HG02981 (cell line): ENCODE results near the gene ZNF653.

Experiments
- ATAC-seq: cut with Tn5 transposase; IDR thresholded peaks from one replicate; pipeline ENCODE4 v1.9.1; 2021; ENCODE audit warnings: mild to moderate bottlenecking, moderate library complexity; ENCODE audit not compliant: unreplicated experiment

The ZNF653 gene

DNA sequence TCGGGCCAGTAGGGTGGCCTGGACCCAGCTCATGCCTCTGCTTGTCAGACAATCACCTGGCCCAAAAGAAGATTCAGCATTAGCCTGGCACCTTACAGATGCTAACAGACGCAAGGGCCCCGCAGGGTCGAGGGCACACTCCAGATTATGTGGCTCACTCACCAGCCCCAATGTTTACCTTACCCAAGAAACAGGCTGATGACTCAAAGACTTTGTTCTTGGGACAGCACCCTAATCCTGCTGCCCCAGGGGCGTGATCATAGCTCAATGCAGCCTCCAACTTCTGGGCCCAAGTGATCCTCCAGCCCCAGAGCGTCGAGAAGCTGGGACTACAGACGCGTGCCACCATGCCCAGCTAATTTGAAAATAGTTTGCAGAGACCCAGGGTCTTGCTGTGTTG is 13.5 kb upstream of the ZNF653 start:
- ATAC-seq, result no peak

DNA sequence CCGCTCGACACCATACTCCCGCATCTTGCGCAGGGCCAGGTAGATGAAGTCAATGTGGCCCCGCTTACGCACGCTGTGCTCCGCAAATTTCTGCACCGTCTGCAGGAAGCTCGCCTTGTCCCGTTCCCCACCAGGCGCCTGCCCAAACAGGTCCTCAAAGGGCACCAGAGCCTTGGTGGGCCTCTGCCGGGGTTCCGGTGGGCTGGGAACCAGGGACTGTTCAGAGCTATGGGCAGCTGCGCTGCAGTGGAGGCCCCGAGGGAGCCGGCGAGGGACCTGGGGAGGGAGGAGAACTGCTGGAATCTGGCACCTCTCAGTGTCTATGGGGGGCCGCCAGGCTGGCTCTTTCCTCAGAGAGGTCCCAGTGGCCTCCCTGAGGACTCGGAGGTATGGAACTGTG is 8.3 kb upstream of the ZNF653 start:
- ATAC-seq, result no peak

GRCh38 chr19:11510444-11510843 is 4.8 kb upstream of the ZNF653 start:
- no peak for ATAC-seq

GRCh38 chr19:11507370-11508078 is 1.9 kb upstream of the ZNF653 start:
- no peak for ATAC-seq

GRCh38 chr19:11506967-11507366 is 1.3 kb upstream of the ZNF653 start:
- no peak for ATAC-seq

GRCh38 chr19:11506101-11506555 is 489 bp upstream of the ZNF653 start:
- ATAC-seq, result peak; percentile 13

DNA sequence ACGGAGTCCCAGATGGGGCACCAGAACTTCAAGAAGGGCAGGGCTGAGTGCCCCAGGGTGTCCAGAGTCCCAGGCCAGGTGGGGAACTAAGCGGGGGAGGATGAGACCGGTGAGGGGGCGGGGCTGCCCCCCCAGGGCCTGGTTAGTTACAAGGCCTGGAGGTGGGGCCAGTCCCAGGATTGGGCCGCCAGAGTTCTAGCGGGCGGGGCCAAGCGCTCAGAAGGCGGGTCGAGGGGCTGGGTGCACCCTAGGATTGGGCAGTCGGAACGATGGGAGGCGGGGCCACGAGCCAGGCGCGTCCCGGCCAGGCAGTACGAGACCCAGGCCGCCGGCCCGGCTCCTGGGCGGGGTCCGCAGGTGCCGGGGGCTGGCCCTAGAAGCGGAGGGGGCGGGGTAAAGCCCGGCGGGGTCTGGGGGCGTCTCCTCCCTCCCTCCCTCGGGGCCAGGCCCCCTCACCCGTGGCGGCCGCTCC is 571 bp downstream of the ZNF653 start:
- ATAC-seq, result peak; percentile 82

DNA sequence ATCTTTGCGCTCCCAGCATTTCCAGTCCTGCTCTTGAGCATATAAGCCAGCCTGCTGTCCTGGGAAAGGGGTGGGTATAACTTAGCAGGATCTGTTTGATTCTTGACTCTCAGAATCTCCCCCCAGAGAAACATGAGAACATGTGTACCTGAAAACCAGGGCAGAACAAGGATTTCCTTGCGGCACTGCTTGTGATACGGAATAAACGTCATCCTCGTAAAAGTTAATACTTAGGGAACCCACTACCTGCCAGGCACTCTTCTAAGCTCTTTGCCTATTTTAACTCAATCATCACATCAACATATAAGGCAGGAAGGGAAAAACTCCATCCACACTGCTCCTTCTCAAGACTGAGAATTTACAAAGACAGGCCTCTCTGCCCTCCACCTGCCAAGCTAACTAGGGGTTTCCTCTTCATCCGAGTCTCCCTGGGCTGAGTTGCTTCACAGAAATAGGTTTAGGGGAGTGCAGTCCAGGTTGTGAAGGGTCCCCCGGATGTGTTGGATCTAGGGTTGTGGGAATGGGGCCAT is 1.1 kb downstream of the ZNF653 start:
- ATAC-seq, result no peak

DNA sequence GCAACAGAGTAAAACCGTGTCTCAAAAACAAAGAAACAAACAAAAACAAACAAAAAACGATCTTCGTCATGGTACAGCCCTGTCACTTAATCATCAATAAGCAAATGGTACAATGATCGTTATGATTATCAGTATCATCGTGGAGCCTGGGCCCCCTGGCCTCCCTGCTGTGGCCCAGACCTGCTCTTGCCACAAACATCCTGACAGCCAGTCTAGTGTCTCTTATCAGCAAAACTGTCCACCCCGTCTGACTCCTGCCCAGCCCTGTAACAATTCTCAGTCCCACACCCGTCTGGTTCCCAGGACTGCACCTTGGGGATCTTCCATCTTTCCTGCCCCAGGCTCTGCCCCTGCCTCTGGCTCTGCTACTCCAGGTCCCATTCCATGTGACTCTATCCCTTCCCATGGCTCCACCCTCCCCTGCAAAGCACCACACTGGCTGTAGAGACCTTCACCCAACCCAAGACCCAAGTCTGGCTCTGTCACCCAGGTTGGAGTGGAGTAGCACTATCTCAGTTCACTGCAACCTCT is 5.7 kb downstream of the ZNF653 start:
- no peak for ATAC-seq

DNA sequence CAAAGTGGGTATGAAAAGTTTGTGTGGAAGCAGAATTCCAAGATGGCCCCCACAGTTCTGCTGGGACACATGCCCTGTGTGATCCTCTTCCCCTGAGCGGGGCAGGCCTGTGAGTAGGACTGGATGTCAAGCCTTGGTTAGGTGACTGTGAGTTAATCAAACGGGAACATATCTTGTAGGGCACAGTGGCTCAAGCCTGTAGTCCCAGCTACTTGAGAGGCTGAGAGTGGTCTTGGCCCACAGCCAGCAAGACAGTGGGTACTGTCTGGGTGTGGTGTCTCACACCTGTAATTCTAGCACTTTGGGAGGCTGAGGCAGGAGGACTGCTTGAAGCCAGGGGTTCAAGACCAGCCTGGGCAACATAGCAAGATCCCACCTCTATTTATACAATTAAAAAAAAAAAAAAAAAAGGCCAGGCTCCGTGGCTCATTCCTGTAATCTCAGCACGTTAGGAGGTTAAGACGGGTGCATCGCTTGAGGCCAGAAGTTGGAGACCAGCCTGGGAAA is 6.4 kb downstream of the ZNF653 start:
- no peak for ATAC-seq

DNA sequence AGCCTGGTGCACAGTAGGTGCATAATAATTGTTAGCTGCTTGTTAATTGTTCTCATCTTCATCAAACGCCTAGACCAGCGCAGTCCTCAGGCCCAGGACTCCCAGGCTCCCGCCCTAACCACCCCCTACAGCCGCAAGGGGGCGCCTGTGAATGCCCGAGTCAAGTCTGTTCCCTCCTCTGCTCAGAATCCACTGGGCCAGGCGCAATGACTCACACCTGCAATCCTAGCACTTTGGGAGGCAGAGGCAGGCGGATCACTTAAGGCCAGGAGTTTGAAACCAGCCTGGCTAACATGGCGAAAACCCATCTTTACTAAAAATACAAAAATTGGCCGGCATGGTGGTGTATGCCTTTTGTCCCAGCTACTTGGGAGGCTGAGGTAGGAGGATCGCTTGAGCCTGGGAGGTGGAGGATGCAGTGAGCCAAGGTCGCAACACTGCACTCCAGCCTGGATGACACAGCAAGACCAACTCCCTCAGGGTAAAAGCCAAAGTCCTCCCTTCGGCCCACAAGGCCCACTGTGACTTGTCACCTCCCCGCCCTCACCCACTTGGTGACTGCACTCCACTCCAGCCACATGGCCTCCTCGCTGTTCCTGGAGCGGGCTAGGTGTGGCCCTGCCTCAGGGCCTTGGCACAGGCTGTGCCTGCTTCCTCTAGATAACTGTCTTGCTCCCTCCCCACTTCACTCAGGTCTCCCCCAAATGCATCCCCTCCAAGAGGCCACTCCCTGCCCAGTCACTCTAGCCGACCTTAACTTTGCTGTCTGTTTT is 9.1 kb downstream of the ZNF653 start:
- ATAC-seq, result no peak

DNA sequence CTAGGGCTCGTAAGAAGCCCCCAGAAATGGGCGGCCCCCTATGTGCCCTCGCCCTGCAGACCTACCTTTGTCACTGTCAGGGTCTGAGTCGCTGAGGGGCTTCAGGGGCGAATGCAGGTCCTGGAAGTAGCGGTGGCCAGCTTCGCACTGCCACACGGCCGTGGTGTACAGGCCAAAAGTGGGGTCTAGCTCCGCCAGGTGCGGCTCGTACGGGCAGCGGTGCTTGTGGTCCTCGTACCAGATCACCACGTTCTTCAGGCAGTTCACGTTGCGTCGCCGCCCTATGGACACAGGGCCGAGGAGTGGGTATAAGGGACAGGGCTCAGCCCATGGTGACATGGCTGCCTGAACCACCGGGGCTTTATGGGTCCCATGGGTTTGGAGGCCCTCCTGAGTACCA is 9.8 kb downstream of the ZNF653 start:
- ATAC-seq, result no peak

DNA sequence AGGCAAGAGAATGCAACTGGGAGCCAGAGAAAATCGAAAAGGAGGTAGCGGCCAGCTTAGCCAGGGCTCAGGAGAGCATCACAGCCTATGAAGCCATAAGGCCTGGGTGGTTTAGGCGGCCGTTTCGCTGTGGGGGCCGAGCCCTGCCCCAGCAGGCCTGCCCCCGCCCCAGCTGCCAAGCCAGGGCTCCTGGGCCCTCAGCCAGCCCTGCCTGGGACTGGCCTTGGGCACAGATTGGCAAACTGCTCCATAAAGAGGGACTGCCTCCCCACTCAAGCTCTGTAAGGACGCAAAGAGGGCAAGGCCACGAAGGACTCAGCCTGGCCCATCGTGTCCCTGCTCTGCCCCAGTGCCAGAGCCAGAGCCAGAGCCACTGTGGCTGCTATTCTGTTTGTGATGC is 10.2 kb downstream of the ZNF653 start:
- no peak for ATAC-seq

- ATAC-seq, result no peak
Observed at GRCh38 chr19:11494634-11495285, 10.9 kb downstream of the ZNF653 start.

DNA sequence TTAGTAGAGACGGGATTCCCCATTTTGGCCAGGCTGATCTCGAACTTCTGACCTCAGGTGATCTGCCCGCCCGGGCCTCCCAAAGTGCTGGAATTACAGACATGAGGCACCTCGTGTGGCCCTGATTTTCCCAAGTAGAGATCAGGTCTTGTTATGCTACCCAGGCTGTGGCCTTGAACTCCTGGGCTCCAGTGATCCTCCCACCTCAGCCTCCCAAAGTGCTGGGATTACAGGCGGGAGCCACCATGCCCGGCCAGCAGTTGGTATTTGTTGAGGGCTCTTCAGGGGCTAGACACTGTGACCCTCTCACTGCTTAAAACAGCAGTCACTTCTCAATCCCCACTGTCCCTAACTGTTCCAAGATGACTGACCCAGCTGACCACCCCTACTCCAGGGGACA is 16.3 kb downstream of the ZNF653 start:
- ATAC-seq, result no peak

- no peak for ATAC-seq
Observed at GRCh38 chr19:11486661-11487503, 18.8 kb downstream of the ZNF653 start.

- ATAC-seq, result no peak
Observed at GRCh38 chr19:11485245-11485837, 20.3 kb downstream of the ZNF653 start.

- no peak for ATAC-seq
Observed at GRCh38 chr19:11483366-11484111, 22.1 kb downstream of the ZNF653 start.
